ENCODE results near the gene LRRC28.

GRCh38 chr15:99267957-99268356, 16.7 kb downstream of the LRRC28 start:
- TF ChIP-seq REST (tag by site-specific recombination; IDR thresholded peaks at IDR 0.05) (no peak), ZNF530 (tag by site-specific recombination; IDR thresholded peaks at IDR 0.05; ENCODE audit: low read depth) (no peak), ZNF548 (tag by site-specific recombination; IDR thresholded peaks at IDR 0.05) (no peak), YY1 (tag by site-specific recombination; IDR thresholded peaks at IDR 0.05) (no peak), CTCF (tag by site-specific recombination; IDR thresholded peaks at IDR 0.05) (no peak), ZNF274 (IDR thresholded peaks at IDR 0.05; ENCODE audit: low read length) (no peak), ZNF274 (tag by site-specific recombination; IDR thresholded peaks at IDR 0.05; ENCODE audit: borderline replicate concordance) (no peak), ZNF654 (tag by site-specific recombination; IDR thresholded peaks at IDR 0.05; ENCODE audit: low read depth) (no peak), ZNF184 (tag by site-specific recombination; IDR thresholded peaks at IDR 0.05) (no peak), ZNF16 (tag by site-specific recombination; IDR thresholded peaks at IDR 0.05; ENCODE audit: low read depth) (no peak), ZNF398 (tag by site-specific recombination; IDR thresholded peaks at IDR 0.05) (no peak), MYNN (tag by site-specific recombination; IDR thresholded peaks at IDR 0.05; ENCODE audit: borderline replicate concordance) (no peak), ZNF404 (tag by site-specific recombination; IDR thresholded peaks at IDR 0.05) (no peak)
- TF ChIP-seq, protein P1, sequence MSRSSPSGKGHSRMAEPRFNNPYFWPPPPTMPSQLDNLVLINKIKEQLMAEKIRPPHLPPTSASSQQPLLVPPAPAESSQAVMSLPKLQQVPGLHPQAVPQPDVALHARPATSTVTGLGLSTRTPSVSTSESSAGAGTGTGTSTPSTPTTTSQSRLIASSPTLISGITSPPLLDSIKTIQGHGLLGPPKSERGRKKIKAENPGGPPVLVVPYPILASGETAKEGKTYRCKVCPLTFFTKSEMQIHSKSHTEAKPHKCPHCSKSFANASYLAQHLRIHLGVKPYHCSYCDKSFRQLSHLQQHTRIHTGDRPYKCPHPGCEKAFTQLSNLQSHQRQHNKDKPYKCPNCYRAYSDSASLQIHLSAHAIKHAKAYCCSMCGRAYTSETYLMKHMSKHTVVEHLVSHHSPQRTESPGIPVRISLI (tag by site-specific recombination; IDR thresholded peaks at IDR 0.05) = no peak
